ENCODE measurements around the gene KRCC1.
"Not testable (repeated sequence)": the region's sequence is repeated elsewhere in the genome, so short reads cannot be mapped to it uniquely, and the experiment has no call there.

The KRCC1 gene

DNA sequence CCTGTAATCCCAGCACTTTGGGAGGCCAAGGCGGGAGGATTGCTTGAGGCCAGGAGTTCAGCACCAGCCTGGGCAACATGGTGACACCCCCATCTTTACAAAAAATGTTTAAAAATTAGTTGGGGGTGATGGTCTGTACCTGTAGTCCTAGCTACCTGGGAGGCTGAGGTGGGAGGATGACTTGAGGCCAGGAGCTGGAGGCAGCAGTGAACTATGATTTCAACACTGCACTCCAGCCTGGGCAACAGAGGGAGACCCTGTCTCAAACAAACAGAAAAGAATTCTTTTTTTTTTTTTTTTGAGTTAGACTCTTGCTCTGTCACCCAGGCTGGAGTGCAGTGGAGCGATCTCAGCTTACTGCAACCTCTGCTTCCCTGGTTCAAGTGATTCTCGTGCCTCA, 55.1 kb downstream of the KRCC1 start:
- DNase-seq (ENCODE audit: low spot score) = not testable (repeated sequence)

DNA sequence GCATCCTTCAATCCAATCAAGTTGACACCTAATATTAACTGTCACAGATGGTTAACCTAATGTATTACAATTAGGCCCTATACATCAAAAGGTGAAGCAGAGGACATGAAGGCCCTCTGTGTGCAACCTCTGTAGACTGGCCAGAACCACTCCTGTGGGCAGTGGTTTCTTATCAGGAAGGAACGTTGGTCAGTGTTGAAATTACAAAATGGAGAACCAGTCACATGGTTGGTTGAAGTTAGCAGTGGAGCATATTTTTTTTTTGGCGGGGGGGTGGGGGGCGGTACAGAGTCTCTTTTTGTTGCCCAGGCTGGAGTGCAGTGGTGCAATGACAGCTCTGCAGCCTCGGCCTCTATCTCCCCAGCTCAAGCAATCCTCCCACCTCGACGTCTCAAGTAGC, 59.0 kb downstream of the KRCC1 start:
- no peak for DNase-seq (ENCODE audit: low spot score)

DNA sequence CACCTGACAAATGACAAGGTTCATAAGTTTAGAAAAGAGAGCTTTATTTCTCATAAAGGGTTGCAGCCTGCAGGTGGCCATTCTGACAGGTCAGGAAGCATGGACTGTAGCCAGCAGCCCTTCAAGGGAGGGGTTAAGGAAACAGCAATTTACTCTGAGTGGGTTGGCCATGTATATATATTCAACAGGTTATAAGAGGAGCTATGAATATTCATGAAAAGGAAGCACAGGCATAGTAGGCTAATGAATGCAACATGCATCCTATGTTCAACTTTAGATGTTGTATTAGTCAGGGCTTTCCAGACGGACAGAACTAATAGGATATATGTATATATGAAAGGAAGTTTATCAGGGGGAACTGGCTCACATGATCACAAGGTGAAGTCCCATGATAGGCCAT, 59.8 kb downstream of the KRCC1 start:
- DNase-seq (ENCODE audit: low spot score) = no peak

- DNase-seq (ENCODE audit: low spot score) = not testable (repeated sequence)
Measured at GRCh38 chr2:87994304-87994850, 61.2 kb downstream of the KRCC1 start.

DNA sequence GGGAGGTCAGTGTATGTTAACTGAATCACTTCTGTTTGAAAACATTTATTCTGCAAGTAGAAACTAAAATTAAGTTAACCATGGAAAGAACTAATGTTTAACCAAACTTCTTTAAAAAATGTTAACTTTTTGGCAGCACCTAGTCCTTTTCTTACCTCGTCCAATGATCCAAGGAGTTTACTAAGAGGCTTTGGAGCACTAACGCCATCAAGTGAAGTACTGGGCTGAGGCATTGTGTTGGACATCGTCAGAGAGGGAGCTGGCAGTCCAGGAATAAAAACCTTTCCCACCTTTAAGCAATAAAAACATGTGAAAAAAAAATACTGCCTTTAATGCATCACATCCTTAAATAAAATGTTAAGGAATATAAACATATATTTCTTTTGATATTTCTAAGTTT, 63.0 kb downstream of the KRCC1 start:
- not testable (repeated sequence) for DNase-seq (ENCODE audit: low spot score)

GRCh38 chr2:87987473-87987872, 68.1 kb downstream of the KRCC1 start:
- DNase-seq (ENCODE audit: low spot score) = not testable (repeated sequence)

- DNase-seq (ENCODE audit: low spot score) = not testable (repeated sequence)
Measured at GRCh38 chr2:87985902-87986301, 69.7 kb downstream of the KRCC1 start.

DNA sequence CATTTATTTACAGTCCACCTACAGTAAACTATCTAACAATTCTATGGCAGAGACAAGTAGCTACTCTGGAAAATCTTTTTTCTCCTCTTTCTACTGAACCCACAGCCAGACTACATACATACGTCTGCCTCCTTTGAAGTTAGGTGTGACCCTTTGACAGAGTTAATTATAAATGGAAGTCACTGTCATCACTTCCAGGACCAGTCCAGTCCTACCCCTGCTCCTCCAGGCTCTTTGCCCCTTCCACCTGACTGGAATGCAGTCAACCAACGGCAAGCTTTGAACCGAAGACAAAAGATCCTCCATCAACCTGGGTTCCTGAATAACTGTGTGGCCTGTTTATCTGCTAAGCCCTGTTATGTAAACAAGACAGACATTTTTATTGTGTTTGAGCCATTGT, 74.4 kb downstream of the KRCC1 start:
- not testable (repeated sequence) for DNase-seq (ENCODE audit: low spot score)
